OCI-LY7 (cell line): ENCODE measurements around the gene BSDC1. TPM values are rescaled to one million over a fixed set of nuclear protein-coding genes. Genes with fewer than 3 reads are reported as not detected.

ENCODE experiments used
- BruUV-seq: library from RNA; stranded (reverse); fragments of 400-500 nt; replicated peaks from 2 replicates; lab custom pipeline; 2021; lab: Mats Ljungman, UMichigan
- CTCF ChIA-PET: fragments of 300-600 bp; sonication (Branson Sonifier 250); formaldehyde crosslinking; loops from one replicate; lab custom pipeline; 2022; ENCODE audit warnings: antibody characterized with exemption; ENCODE audit not compliant: unreplicated experiment; lab: Charles Lee
- POLR2A ChIA-PET: fragments of 300-600 bp; sonication (Branson Sonifier 250); formaldehyde crosslinking; loops from one replicate; lab custom pipeline; 2022; ENCODE audit warnings: antibody characterized with exemption; lab: Charles Lee
- DNase-seq: peaks from one replicate; pipeline ENCODE4 v3.0.0-alpha.2; 2015; ENCODE audit warnings: low spot score
- H2AFZ ChIP-seq: fragments of 200-600 bp; sonication (generic), shearing (Covaris generic); 2 replicates; pipeline ENCODE4 v1.6.1; 2014; ENCODE audit warnings: mild to moderate bottlenecking, antibody characterized with exemption, low read length, moderate library complexity
- H3K27ac ChIP-seq: fragments of 200-600 bp; sonication (generic); 2 replicates; pipeline ENCODE4 v1.5.1; 2014; ENCODE audit warnings: mixed run types, low read depth, mild to moderate bottlenecking, moderate library complexity, low read length, inconsistent platforms; ENCODE audit not compliant: poor library complexity, severe bottlenecking
- H3K36me3 ChIP-seq: fragments of 200-600 bp; sonication (generic); 2 replicates; pipeline ENCODE4 v1.6.1; 2014; ENCODE audit warnings: mild to moderate bottlenecking, antibody characterized with exemption, low read length, moderate library complexity, mixed read lengths; ENCODE audit not compliant: insufficient read depth
- H3K4me1 ChIP-seq: fragments of 200-600 bp; sonication (generic); 2 replicates; pipeline ENCODE4 v1.5.1; 2014; ENCODE audit warnings: mild to moderate bottlenecking, low read length; ENCODE audit not compliant: insufficient read depth, poor library complexity, severe bottlenecking
- H3K4me2 ChIP-seq: fragments of 200-600 bp; sonication (generic); 2 replicates; pipeline ENCODE4 v1.6.1; 2014; ENCODE audit warnings: mild to moderate bottlenecking, low read length
- H3K4me3 ChIP-seq: fragments of 200-600 bp; sonication (generic); 2 replicates; pipeline ENCODE4 v1.5.1; 2014; ENCODE audit warnings: mild to moderate bottlenecking, low read depth, low read length; ENCODE audit not compliant: poor library complexity, severe bottlenecking
- H3K79me2 ChIP-seq: fragments of 200-600 bp; sonication (generic); 2 replicates; pipeline ENCODE4 v1.6.1; 2016; ENCODE audit warnings: low read depth, mild to moderate bottlenecking, low read length, moderate library complexity, mixed read lengths; ENCODE audit not compliant: insufficient read depth
- H3K9me2 ChIP-seq: fragments of 200-600 bp; sonication (generic); 2 replicates; pipeline ENCODE4 v1.6.1; 2016; ENCODE audit warnings: mild to moderate bottlenecking, low read length, mixed read lengths; ENCODE audit not compliant: insufficient read depth
- H3K9me3 ChIP-seq: fragments of 200-600 bp; sonication (generic); 2 replicates; pipeline ENCODE4 v1.6.1; 2014; ENCODE audit warnings: mild to moderate bottlenecking, mixed run types, low read length, mixed read lengths
- H4K20me1 ChIP-seq: fragments of 200-600 bp; sonication (generic); 2 replicates; pipeline ENCODE4 v1.6.1; 2014; ENCODE audit warnings: mild to moderate bottlenecking, antibody characterized with exemption, low read length, moderate library complexity, mixed read lengths; ENCODE audit not compliant: insufficient read depth
- CTCF ChIP-seq: fragments of 200-600 bp; sonication (generic); conservative IDR thresholded peaks from 2 replicates; pipeline ENCODE4 v1.5.1; 2014; ENCODE audit warnings: mild to moderate bottlenecking, antibody characterized with exemption, low read length, moderate library complexity, mixed read lengths
- EZH2phosphoT487 ChIP-seq: fragments of 200-600 bp; sonication (generic); IDR thresholded peaks from 2 replicates; pipeline ENCODE4 v1.6.1; 2018; ENCODE audit warnings: low read depth, borderline replicate concordance, mild to moderate bottlenecking, mixed run types, antibody characterized with exemption, low read length, moderate library complexity, mixed read lengths
- intact Hi-C: fragments of 100-400 bp; cut with micrococcal nuclease; formaldehyde crosslinking; loops from one replicate; pipeline ENCODE4 v1.10.0; 2022; ENCODE audit not compliant: unreplicated experiment
- total RNA-seq, 2 experiments: library from RNA; depleted of rRNA in 1 of 2; stranded (reverse); fragments of >200 nt in 1 of 2; shearing (Covaris generic) in 1 of 2; gene quantifications; 2 replicates each; pipeline ENCODE4 v1.2.3, GENCODE V29; 2014 to 2022

The BSDC1 gene
- total RNA-seq, 2 experiments from 2014 or later: 29.6 to 41.8 TPM

GRCh38 chr1:32367912-32368635, 26.2 kb downstream of the BSDC1 start:
- H4K20me1 ChIP-seq: no peaks in the 10 kb centered on the region
- ChIA-PET POLR2A (no interaction called here), CTCF (no interaction called here)
- no peak overlapping the region for H2AFZ ChIP-seq
- TF ChIP-seq CTCF: no peak
- H3K4me2 ChIP-seq: no peak overlapping the region
- peaks cover 7% of the 10 kb centered on the region for H3K4me1 ChIP-seq
- H3K9me2 ChIP-seq: no peaks in the 10 kb centered on the region
- no TSS peak for BruUV-seq
- no peaks in the 10 kb centered on the region for H3K9me3 ChIP-seq
- peaks cover 30% of the 10 kb centered on the region; the same call in 1 of the 2 replicates for H3K36me3 ChIP-seq
- intact Hi-C loops: no loop called here
- no peaks in the 10 kb centered on the region for H3K79me2 ChIP-seq
- no peak for DNase-seq
- no peak overlapping the region for H3K4me3 ChIP-seq
- no peak overlapping the region for H3K27ac ChIP-seq

GRCh38 chr1:32365445-32365844, 28.8 kb downstream of the BSDC1 start:
- no TSS peak for BruUV-seq
- Histone ChIP-seq H4K20me1 (no peaks in the 10 kb centered on the region), H3K27ac (no peak overlapping the region), H3K9me3 (no peaks in the 10 kb centered on the region), H3K9me2 (no peaks in the 10 kb centered on the region), H3K79me2 (no peaks in the 10 kb centered on the region), H3K4me1 (peaks cover under 1% of the 10 kb centered on the region), H3K4me3 (no peak overlapping the region), H2AFZ (no peak overlapping the region), H3K4me2 (no peak overlapping the region), H3K36me3 (peaks cover 15% of the 10 kb centered on the region; the same call in 1 of the 2 replicates)
- ChIA-PET CTCF (no interaction called here), POLR2A (interaction anchor here (0.7 to 1.2 kb wide), 2 partner anchors 21 to 33 kb away, joined by 3 read pairs; no protein-coding TSS in a partner anchor)
- DNase-seq: no peak
- intact Hi-C loops: no loop called here
- TF ChIP-seq CTCF (no peak), EZH2phosphoT487 (no peak)

GRCh38 chr1:32364836-32365235, 29.4 kb downstream of the BSDC1 start:
- Histone ChIP-seq H2AFZ (no peak overlapping the region), H3K4me3 (no peak overlapping the region), H3K9me2 (no peaks in the 10 kb centered on the region), H3K79me2 (no peaks in the 10 kb centered on the region), H3K27ac (no peak overlapping the region), H3K4me2 (no peak overlapping the region), H3K9me3 (no peaks in the 10 kb centered on the region), H3K36me3 (peaks cover 15% of the 10 kb centered on the region; the same call in 1 of the 2 replicates), H3K4me1 (peaks cover 7% of the 10 kb centered on the region), H4K20me1 (no peaks in the 10 kb centered on the region)
- TF ChIP-seq CTCF (no peak), EZH2phosphoT487 (no peak)
- BruUV-seq: TSS peak; percentile 38
- DNase-seq: no peak
- ChIA-PET POLR2A (interaction anchor here (0.6 to 1.2 kb wide), 3 partner anchors 22 to 1570 kb away, joined by 3 read pairs; no protein-coding TSS in a partner anchor), CTCF (no interaction called here)
- intact Hi-C loops: no loop called here
